GM23338 (cell line): Measurements from ENCODE around the gene NEMF.

Experiments
- CREB1 ChIP-seq: fragments of 250-450 bp; sonication (Bioruptor Pico); IDR thresholded peaks from 2 replicates; pipeline ENCODE4 v1.5.0; 2020; ENCODE audit warnings: low read depth, mild to moderate bottlenecking, moderate library complexity
- EZH2 ChIP-seq: fragments of 200-600 bp; sonication (generic); IDR thresholded peaks from one replicate; pipeline ENCODE4 v1.8.0; 2017; ENCODE audit warnings: antibody characterized with exemption, mild to moderate bottlenecking, low read depth; ENCODE audit not compliant: unreplicated experiment
- EZH2phosphoT487 ChIP-seq: fragments of 200-600 bp; sonication (generic); IDR thresholded peaks from one replicate; pipeline ENCODE4 v1.8.1; 2018; ENCODE audit warnings: antibody characterized with exemption; ENCODE audit not compliant: unreplicated experiment
- JUNB ChIP-seq: IDR thresholded peaks from one replicate; pipeline ENCODE4 v1.6.1; 2016; ENCODE audit warnings: antibody characterized with exemption; ENCODE audit not compliant: unreplicated experiment
- POLR2AphosphoS5 ChIP-seq: IDR thresholded peaks from 2 replicates; pipeline ENCODE4 v1.6.1; 2016; ENCODE audit warnings: antibody characterized with exemption, low read depth
- STAT1 ChIP-seq: IDR thresholded peaks from one replicate; pipeline ENCODE4 v1.6.1; 2016; ENCODE audit warnings: antibody characterized with exemption; ENCODE audit not compliant: unreplicated experiment
- ZNF114 ChIP-seq: fragments of 250-450 bp; sonication (Bioruptor Pico); IDR thresholded peaks from 2 replicates; pipeline ENCODE4 v1.5.0; 2020; ENCODE audit warnings: mild to moderate bottlenecking, moderate library complexity
- ZNF331 ChIP-seq: fragments of 250-450 bp; sonication (Bioruptor Pico); IDR thresholded peaks from 2 replicates; pipeline ENCODE4 v1.5.0; 2020; ENCODE audit warnings: low read depth, mild to moderate bottlenecking, moderate library complexity
- ZNF462 ChIP-seq: fragments of 250-450 bp; sonication (Bioruptor Pico); IDR thresholded peaks from 2 replicates; pipeline ENCODE4 v1.5.0; 2020; ENCODE audit warnings: mild to moderate bottlenecking, moderate library complexity
- TF ChIP-seq, protein P1 (sequence below), 2 experiments: fragments of 200-600 bp in 1 of 2; sonication (generic) in 1 of 2; conservative IDR thresholded peaks; 2 replicates each; pipeline versions ENCODE4 v1.5.1 to v1.6.1; 2016 to 2017; ENCODE audit warnings: antibody characterized with exemption in 2 of 2, low read depth in 2 of 2, mild to moderate bottlenecking in 2 of 2, moderate library complexity in 1 of 2
- TF ChIP-seq, protein P2 (sequence below): IDR thresholded peaks from one replicate; pipeline ENCODE4 v1.6.1; 2018; ENCODE audit warnings: antibody characterized with exemption; ENCODE audit not compliant: unreplicated experiment

- TF ChIP-seq, protein P1, sequence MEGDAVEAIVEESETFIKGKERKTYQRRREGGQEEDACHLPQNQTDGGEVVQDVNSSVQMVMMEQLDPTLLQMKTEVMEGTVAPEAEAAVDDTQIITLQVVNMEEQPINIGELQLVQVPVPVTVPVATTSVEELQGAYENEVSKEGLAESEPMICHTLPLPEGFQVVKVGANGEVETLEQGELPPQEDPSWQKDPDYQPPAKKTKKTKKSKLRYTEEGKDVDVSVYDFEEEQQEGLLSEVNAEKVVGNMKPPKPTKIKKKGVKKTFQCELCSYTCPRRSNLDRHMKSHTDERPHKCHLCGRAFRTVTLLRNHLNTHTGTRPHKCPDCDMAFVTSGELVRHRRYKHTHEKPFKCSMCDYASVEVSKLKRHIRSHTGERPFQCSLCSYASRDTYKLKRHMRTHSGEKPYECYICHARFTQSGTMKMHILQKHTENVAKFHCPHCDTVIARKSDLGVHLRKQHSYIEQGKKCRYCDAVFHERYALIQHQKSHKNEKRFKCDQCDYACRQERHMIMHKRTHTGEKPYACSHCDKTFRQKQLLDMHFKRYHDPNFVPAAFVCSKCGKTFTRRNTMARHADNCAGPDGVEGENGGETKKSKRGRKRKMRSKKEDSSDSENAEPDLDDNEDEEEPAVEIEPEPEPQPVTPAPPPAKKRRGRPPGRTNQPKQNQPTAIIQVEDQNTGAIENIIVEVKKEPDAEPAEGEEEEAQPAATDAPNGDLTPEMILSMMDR (conservative IDR thresholded peaks at IDR 0.05; ENCODE audit: low read depth in 2 of 2), result no peak
- TF ChIP-seq POLR2AphosphoS5 (no peak; the same call in 1 of the 2 replicates), EZH2 (no peak), EZH2phosphoT487 (no peak), CREB1 (CRISPR knock-in tag) (no peak), ZNF114 (no peak), JUNB (no peak), ZNF331 (no peak), ZNF462 (CRISPR knock-in tag) (no peak), STAT1 (no peak)
- TF ChIP-seq, protein P2, sequence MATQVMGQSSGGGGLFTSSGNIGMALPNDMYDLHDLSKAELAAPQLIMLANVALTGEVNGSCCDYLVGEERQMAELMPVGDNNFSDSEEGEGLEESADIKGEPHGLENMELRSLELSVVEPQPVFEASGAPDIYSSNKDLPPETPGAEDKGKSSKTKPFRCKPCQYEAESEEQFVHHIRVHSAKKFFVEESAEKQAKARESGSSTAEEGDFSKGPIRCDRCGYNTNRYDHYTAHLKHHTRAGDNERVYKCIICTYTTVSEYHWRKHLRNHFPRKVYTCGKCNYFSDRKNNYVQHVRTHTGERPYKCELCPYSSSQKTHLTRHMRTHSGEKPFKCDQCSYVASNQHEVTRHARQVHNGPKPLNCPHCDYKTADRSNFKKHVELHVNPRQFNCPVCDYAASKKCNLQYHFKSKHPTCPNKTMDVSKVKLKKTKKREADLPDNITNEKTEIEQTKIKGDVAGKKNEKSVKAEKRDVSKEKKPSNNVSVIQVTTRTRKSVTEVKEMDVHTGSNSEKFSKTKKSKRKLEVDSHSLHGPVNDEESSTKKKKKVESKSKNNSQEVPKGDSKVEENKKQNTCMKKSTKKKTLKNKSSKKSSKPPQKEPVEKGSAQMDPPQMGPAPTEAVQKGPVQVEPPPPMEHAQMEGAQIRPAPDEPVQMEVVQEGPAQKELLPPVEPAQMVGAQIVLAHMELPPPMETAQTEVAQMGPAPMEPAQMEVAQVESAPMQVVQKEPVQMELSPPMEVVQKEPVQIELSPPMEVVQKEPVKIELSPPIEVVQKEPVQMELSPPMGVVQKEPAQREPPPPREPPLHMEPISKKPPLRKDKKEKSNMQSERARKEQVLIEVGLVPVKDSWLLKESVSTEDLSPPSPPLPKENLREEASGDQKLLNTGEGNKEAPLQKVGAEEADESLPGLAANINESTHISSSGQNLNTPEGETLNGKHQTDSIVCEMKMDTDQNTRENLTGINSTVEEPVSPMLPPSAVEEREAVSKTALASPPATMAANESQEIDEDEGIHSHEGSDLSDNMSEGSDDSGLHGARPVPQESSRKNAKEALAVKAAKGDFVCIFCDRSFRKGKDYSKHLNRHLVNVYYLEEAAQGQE, result no peak
Measured at GRCh38 chr14:49767270-49767570, 85.4 kb downstream of the NEMF start.
